ENCODE measurements around the gene KAT6B. TPM values are rescaled to one million over a fixed set of nuclear protein-coding genes. Genes with fewer than 3 reads are reported as not detected.

The KAT6B gene
- total and polyA plus RNA-seq, 10 of the 15 experiments (the other 5 are each of a cell fraction or from before 2014, with no cell fraction given): 2.7 to 22.6 (median 15.7) TPM

- in situ Hi-C loops (cut with MboI): no loop called here
- TF ChIP-seq RUNX3 (IDR thresholded peaks at IDR 0.05; ENCODE audit: low read length) (no peak), KLF5 (IDR thresholded peaks at IDR 0.05; ENCODE audit: partially characterized antibody) (no peak), SREBF2 (IDR thresholded peaks at IDR 0.05; ENCODE audit: low read length) (no peak), MXI1 (IDR thresholded peaks at IDR 0.05; ENCODE audit: low read depth, low read length) (no peak), CBFB (IDR thresholded peaks at IDR 0.05; ENCODE audit: low read depth) (no peak), DPF2 (IDR thresholded peaks at IDR 0.05) (no peak), CEBPB (IDR thresholded peaks at IDR 0.05; ENCODE audit: borderline replicate concordance in 1 of 2, low read depth in 2 of 2, low read length in 2 of 2) (no peak), SREBF1 (IDR thresholded peaks at IDR 0.05; ENCODE audit: low read length) (no peak)
- intact Hi-C loops (cut with micrococcal nuclease; ENCODE audit: unreplicated experiment): no loop called here
- Histone ChIP-seq H2AFZ (ENCODE audit: control insufficient read depth, low read depth, low read length) (no peak overlapping the region), H3K9me3 (replicated peaks; ENCODE audit: control insufficient read depth, insufficient read depth, low read length) (no peaks in the 10 kb centered on the region; the same call in 2 of the 3 replicates), H3K9ac (ENCODE audit: control insufficient read depth, insufficient read depth, low read length) (no peak overlapping the region), H3K27ac (ENCODE audit: control insufficient read depth, insufficient read depth) (no peak overlapping the region), H3K4me1 (ENCODE audit: control insufficient read depth, insufficient read depth, low read length) (peaks cover 11% of the 10 kb centered on the region), H3K4me3 (no peak overlapping the region), H3K4me2 (ENCODE audit: control insufficient read depth, insufficient read depth) (no peak overlapping the region), H3K79me2 (ENCODE audit: control insufficient read depth, insufficient read depth, low read length) (peaks cover 33% of the 10 kb centered on the region), H3K36me3 (ENCODE audit: control insufficient read depth in 2 of 2, insufficient read depth in 2 of 2, low read length in 1 of 2) (no peaks in the 10 kb centered on the region), H3K27me3 (replicated peaks in 1 of 2; ENCODE audit: control insufficient read depth in 2 of 2, insufficient read depth in 2 of 2, low read length in 1 of 2) (no peaks in the 10 kb centered on the region), H4K20me1 (ENCODE audit: control insufficient read depth, insufficient read depth) (no peaks in the 10 kb centered on the region)
- WGBS (ENCODE audit: insufficient coverage, insufficient replicate concordance, low lambda C conversion rate, missing lambda C conversion rate): 100% methylated on average over 1 of the region's 1 CpG
- RAD21 ChIA-PET (ENCODE audit: unreplicated experiment): interaction anchor here (0.8 to 1.5 kb wide), 4 partner anchors 28 to 239 kb away, joined by 3 to 6 read pairs (median 3); no protein-coding TSS in a partner anchor
- no TSS peak for BruUV-seq (replicated peaks)
- CTCF ChIA-PET: interaction anchor here (0.8 to 1.3 kb wide), 3 partner anchors 20 to 617 kb away, joined by 3 to 4 read pairs (median 3); no protein-coding TSS in a partner anchor
- no peak for FAIRE-seq
- no peak for DNase-seq (ENCODE audit: low read depth, low spot score)
- ATAC-seq: no peak
- SMC1A ChIA-PET (ENCODE audit: uncharacterized antibody, unreplicated experiment): interaction anchor here (0.6 to 16.3 kb wide), 5 partner anchors 8 to 33 kb away, joined by 3 to 175 read pairs (median 3); no protein-coding TSS in a partner anchor
- POLR2A ChIA-PET: interaction anchor here (0.5 to 1.3 kb wide), 3 partner anchors 61 to 832 kb away, joined by 4 to 8 read pairs (median 4); no protein-coding TSS in a partner anchor
These were observed 33.1 kb downstream of the KAT6B start for GRCh38 chr10:74859546-74859945.

- Histone ChIP-seq H2AFZ (ENCODE audit: control insufficient read depth, low read depth, low read length) (no peak overlapping the region), H3K79me2 (ENCODE audit: control insufficient read depth, insufficient read depth, low read length) (peaks cover 9% of the 10 kb centered on the region), H3K27ac (ENCODE audit: control insufficient read depth, insufficient read depth) (no peak overlapping the region), H3K9me3 (replicated peaks; ENCODE audit: control insufficient read depth, insufficient read depth, low read length) (no peaks in the 10 kb centered on the region; the same call in 2 of the 3 replicates), H3K36me3 (ENCODE audit: control insufficient read depth in 2 of 2, insufficient read depth in 2 of 2, low read length in 1 of 2) (no peaks in the 10 kb centered on the region), H3K4me1 (ENCODE audit: control insufficient read depth, insufficient read depth, low read length) (no peaks in the 10 kb centered on the region), H3K4me2 (ENCODE audit: control insufficient read depth, insufficient read depth) (no peak overlapping the region), H3K9ac (ENCODE audit: control insufficient read depth, insufficient read depth, low read length) (no peak overlapping the region), H3K4me3 (no peak overlapping the region), H4K20me1 (ENCODE audit: control insufficient read depth, insufficient read depth) (no peaks in the 10 kb centered on the region), H3K27me3 (replicated peaks in 1 of 2; ENCODE audit: control insufficient read depth in 2 of 2, insufficient read depth in 2 of 2, low read length in 1 of 2) (no peaks in the 10 kb centered on the region)
- SMC1A ChIA-PET (ENCODE audit: uncharacterized antibody, unreplicated experiment): interaction anchor here (1.2 to 16.3 kb wide), 4 partner anchors 5 to 158 kb away, joined by 4 to 175 read pairs (median 92); no protein-coding TSS in a partner anchor
- CTCF ChIA-PET: interaction anchor here (0.8 kb wide), 1 partner anchor 50 kb away, joined by 4 read pairs; no protein-coding TSS in a partner anchor
- POLR2A ChIA-PET: interaction anchor here (0.7 to 1.7 kb wide), 3 partner anchors 10 to 30 kb away, joined by 3 to 5 read pairs (median 4); no protein-coding TSS in a partner anchor
- RAD21 ChIA-PET (ENCODE audit: unreplicated experiment): interaction anchor here (1.1 to 3.1 kb wide), 2 partner anchors 9 to 19 kb away, joined by 3 to 11 read pairs; no protein-coding TSS in a partner anchor
- no TSS peak for BruUV-seq (replicated peaks)
- FAIRE-seq (no peak), ATAC-seq (no peak), DNase-seq (ENCODE audit: low read depth, low spot score) (no peak)
- intact Hi-C loops (cut with micrococcal nuclease; ENCODE audit: unreplicated experiment): no loop called here
- 93% methylated on average over 7 of the region's 7 CpGs for WGBS (ENCODE audit: insufficient coverage, insufficient replicate concordance, low lambda C conversion rate, missing lambda C conversion rate)
- in situ Hi-C loops (cut with MboI): no loop called here
- TF ChIP-seq NKRF (conservative IDR thresholded peaks at IDR 0.05): no peak
- no peak for TF ChIP-seq ATF3 (IDR thresholded peaks at IDR 0.05; ENCODE audit: borderline replicate concordance, extremely low read depth, low read depth, low read length)
- TF ChIP-seq PRDM15 (CRISPR knock-in tag; IDR thresholded peaks at IDR 0.05): no peak
These were observed 36.2 kb downstream of the KAT6B start for GRCh38 chr10:74862625-74863024.
